ENCODE results near the gene SPECC1. TPM values are rescaled to one million over a fixed set of nuclear protein-coding genes. Genes with fewer than 3 reads are reported as not detected.

Gene SPECC1
- total RNA-seq, 1 donor from 2014 or later = 91.9 TPM

DNA sequence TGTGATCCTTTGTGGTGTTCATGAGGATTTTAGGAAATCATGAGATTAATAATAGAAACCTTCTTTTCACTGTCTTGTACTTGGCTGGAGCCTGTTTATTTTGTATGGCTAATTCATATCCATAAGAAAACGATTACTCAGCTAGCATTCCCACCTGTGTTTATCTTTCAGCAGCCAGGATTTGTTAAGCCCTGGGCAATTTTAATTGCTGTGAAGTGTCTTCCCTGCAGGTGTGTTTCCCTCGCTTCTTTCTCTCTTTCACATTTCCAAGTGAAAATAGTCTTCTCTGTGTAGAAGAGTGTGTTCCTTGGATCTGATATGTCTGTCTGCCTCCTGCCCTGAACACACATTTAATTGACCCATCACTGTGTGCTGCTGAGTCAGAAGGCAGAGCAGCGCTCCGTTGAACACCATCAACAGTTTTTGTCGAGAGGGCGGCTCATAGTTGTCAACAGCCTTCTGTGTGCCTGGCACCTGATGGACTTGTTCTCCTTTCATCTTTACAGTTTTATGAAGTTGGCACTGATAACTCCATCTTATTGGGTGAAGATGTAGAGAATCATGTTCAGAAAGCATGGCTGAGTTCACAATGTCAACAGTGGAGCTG, 83.2 kb downstream of the SPECC1 start:
- TF ChIP-seq, protein P1, sequence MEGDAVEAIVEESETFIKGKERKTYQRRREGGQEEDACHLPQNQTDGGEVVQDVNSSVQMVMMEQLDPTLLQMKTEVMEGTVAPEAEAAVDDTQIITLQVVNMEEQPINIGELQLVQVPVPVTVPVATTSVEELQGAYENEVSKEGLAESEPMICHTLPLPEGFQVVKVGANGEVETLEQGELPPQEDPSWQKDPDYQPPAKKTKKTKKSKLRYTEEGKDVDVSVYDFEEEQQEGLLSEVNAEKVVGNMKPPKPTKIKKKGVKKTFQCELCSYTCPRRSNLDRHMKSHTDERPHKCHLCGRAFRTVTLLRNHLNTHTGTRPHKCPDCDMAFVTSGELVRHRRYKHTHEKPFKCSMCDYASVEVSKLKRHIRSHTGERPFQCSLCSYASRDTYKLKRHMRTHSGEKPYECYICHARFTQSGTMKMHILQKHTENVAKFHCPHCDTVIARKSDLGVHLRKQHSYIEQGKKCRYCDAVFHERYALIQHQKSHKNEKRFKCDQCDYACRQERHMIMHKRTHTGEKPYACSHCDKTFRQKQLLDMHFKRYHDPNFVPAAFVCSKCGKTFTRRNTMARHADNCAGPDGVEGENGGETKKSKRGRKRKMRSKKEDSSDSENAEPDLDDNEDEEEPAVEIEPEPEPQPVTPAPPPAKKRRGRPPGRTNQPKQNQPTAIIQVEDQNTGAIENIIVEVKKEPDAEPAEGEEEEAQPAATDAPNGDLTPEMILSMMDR (IDR thresholded peaks at IDR 0.05) = no peak
- Mint-ChIP-seq H3K4me1 (ENCODE audit: low read depth) (peaks cover 56% of the 10 kb centered on the region), H3K36me3 (ENCODE audit: low read depth) (no peaks in the 10 kb centered on the region), H3K27ac (ENCODE audit: unreplicated experiment) (peak overlapping the region; percentile 85), H3K27me3 (ENCODE audit: low read depth) (no peaks in the 10 kb centered on the region), H3K9me3 (ENCODE audit: low read depth) (no peaks in the 10 kb centered on the region), H3K4me3 (ENCODE audit: unreplicated experiment) (no peak overlapping the region)
- no peak for DNase-seq (ENCODE audit: low spot score)

DNA sequence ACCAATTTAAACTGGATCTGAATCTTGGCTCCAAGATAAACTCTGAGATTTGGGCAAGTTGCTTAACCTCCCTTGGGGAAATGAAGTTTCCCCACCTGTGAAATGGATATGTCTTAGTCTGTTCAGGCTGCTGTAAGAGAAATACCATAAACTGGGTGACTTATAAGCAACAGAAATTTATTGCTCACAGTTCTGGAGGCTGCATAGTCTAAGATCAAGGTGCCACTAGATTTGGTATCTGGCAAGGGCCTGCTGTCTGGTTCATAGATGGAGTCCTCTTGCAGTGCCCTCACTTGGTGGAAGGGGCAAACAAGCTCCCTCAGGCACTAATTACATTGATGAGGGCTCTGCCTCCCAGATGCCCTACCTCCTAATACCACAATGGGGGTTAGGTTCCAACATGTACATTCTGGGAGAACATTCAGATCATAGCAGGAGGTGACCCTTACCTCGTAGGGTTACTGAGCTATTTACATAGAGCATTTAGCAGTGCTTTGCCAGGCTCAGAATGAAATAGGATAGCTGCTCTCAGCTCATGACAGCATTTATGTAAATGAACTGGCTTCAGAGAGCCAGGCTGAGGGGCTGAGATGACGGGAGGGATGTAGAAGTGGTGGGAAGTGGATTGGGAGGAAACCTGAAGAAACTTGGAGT, 83.9 kb downstream of the SPECC1 start:
- TF ChIP-seq, protein P1 (IDR thresholded peaks at IDR 0.05) = no peak
- H3K4me1 Mint-ChIP-seq (ENCODE audit: low read depth) = peaks cover 56% of the 10 kb centered on the region
- H3K27me3 Mint-ChIP-seq (ENCODE audit: low read depth) = no peaks in the 10 kb centered on the region
- no peaks in the 10 kb centered on the region for H3K36me3 Mint-ChIP-seq (ENCODE audit: low read depth)
- H3K9me3 Mint-ChIP-seq (ENCODE audit: low read depth) = no peaks in the 10 kb centered on the region
- DNase-seq (ENCODE audit: low spot score) = no peak
- H3K4me3 Mint-ChIP-seq (ENCODE audit: unreplicated experiment) = no peak overlapping the region
- no peak overlapping the region for H3K27ac Mint-ChIP-seq (ENCODE audit: unreplicated experiment)

DNA sequence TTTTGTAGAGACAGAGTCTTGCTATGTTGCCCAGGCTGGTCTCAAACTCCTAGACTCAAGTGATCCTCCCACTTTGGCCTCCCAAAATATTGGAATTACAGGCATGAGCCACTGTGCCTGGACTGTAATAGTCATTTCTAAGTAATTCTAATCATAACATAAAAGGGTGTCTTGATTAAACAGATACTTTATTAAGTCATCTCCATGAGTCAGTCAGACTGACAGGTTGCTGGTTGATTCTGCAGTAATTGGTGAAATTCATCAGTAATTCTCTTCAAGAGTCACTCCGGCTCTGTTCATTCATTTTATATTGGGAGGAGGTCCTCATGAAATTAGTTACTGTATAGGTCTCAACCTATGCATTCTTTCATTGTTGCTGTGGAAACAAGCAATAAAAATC, 85.6 kb downstream of the SPECC1 start:
- Mint-ChIP-seq H3K4me3 (ENCODE audit: unreplicated experiment) (no peak overlapping the region), H3K9me3 (ENCODE audit: low read depth) (no peaks in the 10 kb centered on the region), H3K27ac (ENCODE audit: unreplicated experiment) (no peak overlapping the region), H3K27me3 (ENCODE audit: low read depth) (no peaks in the 10 kb centered on the region), H3K4me1 (ENCODE audit: low read depth) (peaks cover 56% of the 10 kb centered on the region), H3K36me3 (ENCODE audit: low read depth) (no peaks in the 10 kb centered on the region)
- DNase-seq (ENCODE audit: low spot score) = no peak
- TF ChIP-seq, protein P1 (IDR thresholded peaks at IDR 0.05) = no peak

DNA sequence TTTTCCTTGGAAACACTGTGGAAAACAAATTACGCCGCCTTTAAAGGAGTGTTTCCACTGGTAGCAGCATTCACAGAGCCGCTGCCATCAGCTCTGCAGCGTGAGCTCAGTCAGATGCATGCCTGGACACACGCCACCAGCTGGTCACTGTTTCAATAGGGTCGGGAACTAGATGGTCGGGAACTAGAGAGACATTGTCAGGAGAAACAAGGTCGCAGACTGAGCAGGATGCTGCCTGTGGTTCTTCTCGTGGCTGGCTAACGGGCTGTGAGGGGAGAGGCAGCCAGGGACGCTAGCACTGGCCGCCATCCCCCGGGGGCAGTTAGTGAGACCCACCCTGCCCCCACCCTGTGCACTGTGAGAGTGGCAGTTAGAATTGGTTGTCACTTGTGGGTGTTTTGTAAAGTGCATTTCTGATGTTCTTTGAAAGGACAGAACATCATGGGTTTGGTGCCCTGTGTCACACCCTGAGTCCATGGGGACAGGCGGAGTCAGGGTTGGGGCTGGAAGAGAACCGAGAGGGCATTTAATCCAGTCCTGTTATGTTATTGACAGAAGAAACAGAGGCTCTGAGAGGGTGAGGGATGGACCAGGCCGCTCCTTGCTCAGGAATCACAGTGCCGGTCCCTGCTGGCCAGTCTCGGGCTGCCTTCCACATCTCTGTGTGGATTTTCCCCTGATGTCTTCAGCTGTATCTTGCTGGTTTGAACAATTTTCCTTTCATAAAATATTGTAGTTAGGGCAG, 86.3 kb downstream of the SPECC1 start:
- peak overlapping the region; percentile 24 for H3K4me3 Mint-ChIP-seq (ENCODE audit: unreplicated experiment)
- TF ChIP-seq, protein P1 (IDR thresholded peaks at IDR 0.05) = peak; percentile 78
- DNase-seq (ENCODE audit: low spot score) = no peak
- H3K27me3 Mint-ChIP-seq (ENCODE audit: low read depth) = no peaks in the 10 kb centered on the region
- H3K9me3 Mint-ChIP-seq (ENCODE audit: low read depth) = no peaks in the 10 kb centered on the region
- peak overlapping the region; percentile 10 for H3K27ac Mint-ChIP-seq (ENCODE audit: unreplicated experiment)
- peaks cover 56% of the 10 kb centered on the region for H3K4me1 Mint-ChIP-seq (ENCODE audit: low read depth)
- no peaks in the 10 kb centered on the region for H3K36me3 Mint-ChIP-seq (ENCODE audit: low read depth)

DNA sequence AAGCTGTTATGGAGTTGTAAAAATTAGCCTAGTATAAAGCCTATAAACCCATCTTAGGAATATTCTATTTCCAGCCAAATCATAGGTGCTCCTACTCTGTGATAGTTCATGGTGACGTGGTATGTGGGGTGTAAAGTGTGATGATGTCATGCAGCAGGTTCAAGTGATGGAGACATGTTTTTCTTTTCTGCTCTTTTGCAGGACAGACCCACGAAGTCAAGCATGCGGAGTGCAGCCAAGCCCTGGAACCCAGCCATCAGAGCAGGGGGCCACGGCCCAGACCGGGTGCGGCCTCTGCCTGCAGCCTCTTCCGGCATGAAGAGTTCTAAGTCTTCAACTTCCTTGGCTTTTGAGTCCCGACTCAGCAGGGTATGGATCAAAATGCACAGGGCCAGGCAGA, 87.3 kb downstream of the SPECC1 start:
- TF ChIP-seq, protein P1 (IDR thresholded peaks at IDR 0.05) = no peak
- no peak for DNase-seq (ENCODE audit: low spot score)
- H3K36me3 Mint-ChIP-seq (ENCODE audit: low read depth) = no peaks in the 10 kb centered on the region
- H3K9me3 Mint-ChIP-seq (ENCODE audit: low read depth) = no peaks in the 10 kb centered on the region
- no peaks in the 10 kb centered on the region for H3K27me3 Mint-ChIP-seq (ENCODE audit: low read depth)
- H3K4me1 Mint-ChIP-seq (ENCODE audit: low read depth) = peaks cover 48% of the 10 kb centered on the region
- no peak overlapping the region for H3K27ac Mint-ChIP-seq (ENCODE audit: unreplicated experiment)
- H3K4me3 Mint-ChIP-seq (ENCODE audit: unreplicated experiment) = no peak overlapping the region
